ENCODE measurements around the gene RBBP5.

GRCh38 chr1:205128050-205128449, 6.3 kb upstream of the RBBP5 start:
- no peak for TF ChIP-seq CTCF (IDR thresholded peaks at IDR 0.05)
- TF ChIP-seq EZH2 (IDR thresholded peaks at IDR 0.05; ENCODE audit: borderline replicate concordance, insufficient read depth, low read depth, low read length, poor library complexity, severe bottlenecking) = no peak

Measured in B cell (primary cell).